HG03565 (cell line): ENCODE results near the gene BLID.

Experiments
- ATAC-seq: cut with Tn5 transposase; IDR thresholded peaks from one replicate; pipeline ENCODE4 v1.9.1; 2021; ENCODE audit warnings: mild to moderate bottlenecking, moderate library complexity; ENCODE audit not compliant: unreplicated experiment

The BLID gene

DNA sequence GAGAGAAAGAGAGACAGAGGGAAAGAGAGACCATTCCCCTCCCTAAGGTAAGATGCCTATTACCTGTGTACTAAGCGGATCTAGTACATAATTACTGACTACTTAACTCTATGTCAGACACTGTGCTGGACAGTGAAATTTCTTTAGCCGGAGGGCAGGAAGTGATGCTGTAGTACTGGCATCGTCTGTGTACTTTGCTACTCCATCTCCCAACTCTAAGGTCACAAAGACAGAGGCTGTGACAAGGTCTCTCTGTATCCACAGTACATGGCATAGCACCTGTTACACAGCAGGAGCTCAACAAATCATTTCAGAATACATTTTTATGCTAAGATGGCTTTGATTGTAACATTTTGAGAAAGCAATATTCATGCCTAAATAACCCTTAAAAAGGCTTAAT, 9.0 kb downstream of the BLID start:
- ATAC-seq: no peak

DNA sequence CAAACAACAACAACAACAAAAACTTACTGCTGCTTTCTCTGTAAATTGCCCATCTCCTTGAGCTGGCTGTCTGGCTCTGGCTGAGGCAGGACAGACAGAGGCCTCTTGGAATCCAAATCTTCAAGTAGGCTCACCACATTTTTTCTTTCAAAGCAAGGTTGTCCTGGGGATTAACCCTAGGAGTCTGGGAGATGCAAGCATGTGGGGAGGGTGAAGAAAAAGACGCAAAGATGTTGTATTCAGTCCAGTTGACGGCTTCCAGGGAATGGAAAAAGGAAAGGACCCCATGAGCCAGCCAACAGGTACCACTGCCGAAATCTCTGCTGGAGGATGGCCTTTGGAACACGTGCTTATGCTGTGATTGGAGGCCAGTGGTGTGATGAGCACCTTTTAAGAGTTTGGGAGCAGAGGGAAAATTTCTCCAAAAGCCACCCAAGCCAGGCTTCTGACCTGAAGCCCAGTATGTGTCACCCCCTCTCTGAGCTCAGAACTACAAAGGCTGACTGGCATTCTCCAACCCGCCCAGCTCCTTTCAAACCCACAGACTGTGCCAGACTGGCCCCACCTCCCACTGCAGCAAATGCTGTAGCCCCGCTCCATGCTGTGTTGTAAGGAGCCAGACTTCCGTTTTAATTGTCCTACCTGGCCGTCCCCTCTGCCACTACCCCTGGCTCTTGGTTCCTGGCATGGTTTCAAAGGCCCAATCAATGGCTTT, 10.8 kb downstream of the BLID start:
- ATAC-seq: no peak

DNA sequence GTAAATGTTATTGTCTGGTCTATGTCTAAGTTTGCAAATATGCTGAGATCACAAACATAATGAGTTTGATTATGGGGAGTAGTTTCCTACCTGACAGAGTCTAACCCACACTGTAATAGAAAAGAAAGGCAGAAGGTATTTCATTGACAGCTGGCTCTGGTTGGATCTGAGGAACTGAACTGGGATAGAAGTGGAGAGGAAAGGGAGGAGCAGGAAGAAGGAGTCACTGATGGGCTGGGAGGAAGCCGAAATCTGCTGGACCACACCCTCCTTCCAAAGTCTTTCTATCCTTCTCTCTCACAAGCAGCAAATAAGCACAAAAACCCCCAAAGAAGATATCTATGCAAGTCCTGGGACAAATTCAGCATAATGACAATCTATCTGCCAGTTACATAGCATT, 11.7 kb downstream of the BLID start:
- no peak for ATAC-seq

DNA sequence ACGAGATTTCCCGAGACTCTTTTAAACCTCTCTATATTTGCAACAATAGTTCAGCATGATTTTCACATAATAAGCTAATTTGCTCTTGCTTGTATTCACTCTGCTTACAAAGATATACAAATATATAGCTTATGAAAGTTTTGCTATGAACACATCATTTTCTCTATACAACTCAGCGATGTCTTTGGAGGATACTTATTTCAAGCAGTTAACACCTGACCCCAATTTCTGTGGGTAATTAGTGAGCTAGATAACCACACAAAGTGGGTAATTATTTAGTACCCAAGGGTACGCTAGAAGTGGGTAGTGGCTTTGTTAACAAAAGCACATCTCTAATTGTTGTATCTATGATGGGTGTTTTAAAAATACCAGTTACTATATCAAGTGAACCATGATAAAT, 12.3 kb downstream of the BLID start:
- no peak for ATAC-seq

DNA sequence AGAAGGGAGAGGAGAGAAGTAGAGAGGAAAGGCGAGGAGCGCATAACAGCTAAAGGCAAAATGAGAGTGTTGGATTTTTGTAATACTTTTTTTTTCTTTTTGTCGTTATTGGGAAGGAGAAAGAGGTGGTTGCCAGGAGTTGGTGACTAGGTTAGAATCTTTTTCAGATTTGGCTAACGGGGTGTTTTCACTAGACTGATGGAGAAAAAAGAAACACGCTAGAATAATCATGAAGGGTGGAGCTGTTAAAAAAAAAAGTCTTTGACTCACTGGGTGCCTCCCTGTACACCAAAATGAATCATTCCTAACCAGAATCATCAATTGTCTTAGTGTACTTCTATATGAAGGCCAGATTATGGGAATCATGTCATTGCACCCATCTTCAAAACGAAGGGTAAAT, 12.7 kb downstream of the BLID start:
- ATAC-seq: no peak

DNA sequence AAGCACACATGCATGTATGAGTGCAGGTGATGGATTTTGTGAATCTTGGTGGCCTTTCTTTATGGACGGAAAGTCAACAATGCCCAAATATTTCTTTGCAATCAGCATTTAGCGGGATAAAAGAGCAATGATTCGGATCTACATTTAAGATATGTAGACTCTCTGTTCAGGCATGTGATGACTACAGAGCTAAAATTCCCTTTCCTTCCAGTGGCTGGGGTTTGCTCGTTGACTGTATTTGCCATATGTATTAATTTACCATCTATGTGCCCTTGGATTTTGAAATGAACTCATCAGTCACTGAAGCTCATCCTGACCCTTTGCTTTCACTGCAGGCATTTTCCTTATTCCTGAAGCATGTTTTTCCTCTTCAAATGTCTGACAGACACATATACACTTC, 13.6 kb downstream of the BLID start:
- ATAC-seq: no peak

DNA sequence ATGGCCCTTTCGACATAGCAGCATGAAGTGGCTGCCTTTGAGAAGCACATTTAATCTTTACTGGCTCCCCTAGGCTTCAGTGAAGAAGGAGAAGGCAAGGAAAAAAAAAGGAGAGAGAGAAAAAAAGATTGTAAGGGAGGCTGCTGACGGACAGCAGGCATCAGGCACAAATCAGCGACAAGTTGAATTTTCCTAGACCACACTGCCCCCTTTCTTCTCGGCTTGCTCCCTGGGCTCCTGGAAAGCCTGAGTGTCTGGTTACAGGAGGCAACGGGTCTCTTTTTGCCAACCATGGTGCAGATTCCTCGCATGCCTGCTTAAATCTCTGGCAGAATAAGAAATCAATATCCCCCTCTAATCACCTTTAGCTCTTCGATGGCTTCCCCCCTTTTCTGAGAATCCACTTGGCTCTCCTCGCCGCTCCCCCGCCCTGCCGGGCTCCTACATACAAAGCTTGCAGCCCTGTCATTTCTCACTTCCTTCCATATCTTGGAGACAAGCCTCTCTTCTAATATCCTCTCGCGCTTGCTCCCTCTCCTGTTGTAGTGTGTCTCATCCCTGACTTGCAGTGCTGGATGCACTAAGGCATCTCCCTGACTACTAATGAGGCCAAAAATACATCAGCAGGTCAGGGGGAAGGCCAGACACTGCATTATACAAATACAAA, 14.3 kb downstream of the BLID start:
- no peak for ATAC-seq

DNA sequence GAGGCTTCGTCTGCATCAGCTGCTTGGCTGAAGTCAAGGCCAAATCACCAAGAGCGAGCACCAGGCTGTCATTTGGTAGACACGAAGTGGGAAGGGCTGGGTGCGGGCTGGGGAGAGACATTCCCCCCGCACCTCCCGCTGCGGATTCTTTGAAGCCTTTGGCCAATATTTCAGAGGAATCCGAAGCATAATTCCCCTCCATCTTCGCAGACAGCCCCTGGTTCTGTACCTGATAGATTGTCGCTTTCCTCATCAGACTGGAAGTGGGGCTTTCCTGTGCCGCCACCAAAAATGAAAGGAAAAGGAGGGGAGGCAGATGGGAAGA, 15.3 kb downstream of the BLID start:
- no peak for ATAC-seq

DNA sequence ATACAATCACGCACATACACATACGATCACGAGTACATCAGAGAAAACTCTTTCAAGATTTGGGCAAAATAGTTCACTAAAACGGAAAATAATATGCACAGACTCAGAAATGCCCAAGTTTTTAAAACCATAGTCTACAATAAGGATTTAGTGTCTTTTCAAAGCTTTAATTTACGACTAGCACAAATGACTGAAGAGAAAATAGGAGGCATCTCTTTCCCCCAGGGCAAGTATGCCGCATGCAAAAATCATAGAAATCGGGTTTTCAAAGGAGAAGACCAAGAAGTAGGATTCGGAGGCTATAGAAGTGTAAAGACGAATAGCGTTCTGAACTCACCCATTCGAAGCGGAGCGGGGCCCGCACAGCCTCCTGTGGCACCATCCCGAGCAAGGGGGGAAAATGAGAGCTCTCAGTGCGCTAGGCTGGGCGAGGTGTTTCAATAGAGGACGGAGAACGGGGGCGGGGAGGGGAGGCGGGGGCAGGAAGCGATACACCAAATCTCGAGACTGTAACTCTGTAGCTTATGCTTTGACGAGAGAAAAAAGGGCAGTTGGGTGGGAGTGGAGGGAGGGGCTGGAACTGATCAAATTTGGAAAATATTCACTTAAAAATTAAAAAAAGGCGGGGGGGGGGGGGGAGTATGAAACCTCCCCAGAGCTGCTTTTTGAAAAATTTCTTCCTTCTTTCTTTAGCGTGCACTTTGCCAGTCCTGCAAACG, 15.8 kb downstream of the BLID start:
- ATAC-seq: no peak

DNA sequence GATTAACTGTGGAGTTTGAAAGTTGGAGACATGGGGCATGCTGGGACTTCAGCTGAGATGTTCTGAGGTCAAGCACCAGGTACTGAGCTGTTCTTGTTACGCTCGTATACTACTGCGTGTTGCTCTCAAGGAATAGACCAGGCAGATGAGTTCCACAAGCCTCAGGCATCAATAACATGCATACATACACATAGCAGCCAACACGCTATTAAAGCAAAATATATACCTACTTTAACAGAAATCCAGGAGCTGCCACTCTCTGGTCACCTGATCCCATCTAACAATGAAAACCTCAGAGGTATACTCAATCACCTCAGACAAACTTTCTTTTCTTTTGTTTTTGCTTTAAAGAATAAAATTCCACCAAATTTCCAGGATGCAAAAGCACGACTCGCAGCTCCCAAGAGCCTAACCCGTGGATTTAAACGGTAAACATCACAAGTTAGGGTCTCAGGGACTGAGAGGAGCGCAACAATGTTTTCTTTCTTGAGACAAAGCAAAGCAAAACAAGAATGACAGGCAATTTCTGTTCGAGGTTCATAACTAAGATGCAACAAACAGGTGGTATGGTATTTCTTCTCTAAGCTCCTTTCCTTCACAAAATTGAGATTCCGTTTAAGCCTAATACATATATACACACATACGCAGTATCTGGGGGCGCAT, 16.5 kb downstream of the BLID start:
- no peak for ATAC-seq

DNA sequence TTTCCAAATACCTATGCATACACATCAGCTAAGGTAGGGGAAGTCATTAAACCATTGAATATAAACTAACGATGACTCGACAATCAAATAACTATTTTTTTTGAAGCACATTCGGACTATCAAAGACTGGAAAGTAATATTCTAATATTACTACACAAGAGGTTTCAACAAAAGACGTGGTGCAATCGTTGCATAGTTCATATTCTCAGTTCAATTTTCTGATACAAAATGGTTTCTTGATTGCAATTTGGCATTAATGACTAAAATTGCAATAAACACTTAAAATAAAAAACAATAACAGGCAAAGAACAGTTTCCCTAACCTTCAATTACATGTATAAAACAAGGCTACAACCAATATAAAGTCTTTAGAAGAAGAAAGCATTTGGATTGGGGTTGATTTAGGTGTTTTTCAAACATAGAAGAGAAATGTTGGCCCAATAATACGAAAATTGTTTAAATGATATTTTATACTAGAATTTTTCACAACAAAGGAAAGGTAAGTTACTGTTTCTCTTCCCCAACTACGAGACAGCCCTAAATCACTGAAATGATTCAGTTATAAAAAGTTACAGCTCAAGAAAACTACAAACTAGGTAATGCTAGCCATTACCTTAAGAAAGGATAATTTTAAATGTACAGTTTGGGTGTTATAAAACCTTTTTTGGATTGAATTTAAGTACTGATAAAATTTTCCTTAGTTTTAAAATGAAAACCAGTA, 17.6 kb downstream of the BLID start:
- ATAC-seq: no peak

DNA sequence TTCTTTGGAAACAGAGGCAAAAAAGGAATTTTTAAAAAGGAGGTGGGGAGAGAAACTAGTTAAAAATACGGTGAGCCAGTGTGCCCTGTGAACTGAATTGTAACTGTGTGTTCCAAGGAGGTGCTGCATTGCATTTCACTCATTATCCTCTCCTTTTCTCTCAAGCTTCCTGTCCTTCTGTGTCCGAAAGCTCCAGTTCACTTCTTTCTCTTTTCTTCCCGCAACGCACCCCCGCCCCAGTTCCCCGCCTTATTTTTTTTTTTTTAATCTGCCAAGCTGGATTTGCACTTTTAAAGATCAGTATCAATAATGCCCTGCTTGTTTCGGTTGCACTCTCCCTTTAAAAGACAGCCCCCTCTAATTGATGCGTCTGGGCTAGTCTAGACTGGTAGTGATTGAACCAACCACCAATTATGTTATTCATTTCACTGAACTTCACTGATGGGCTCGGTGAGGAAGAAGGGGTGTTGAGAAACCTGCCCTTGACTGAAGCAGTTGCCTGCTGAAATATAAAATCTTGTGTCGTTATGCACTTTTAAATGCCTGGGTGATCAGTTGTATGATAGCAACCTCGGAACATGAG, 18.5 kb downstream of the BLID start:
- no peak for ATAC-seq

DNA sequence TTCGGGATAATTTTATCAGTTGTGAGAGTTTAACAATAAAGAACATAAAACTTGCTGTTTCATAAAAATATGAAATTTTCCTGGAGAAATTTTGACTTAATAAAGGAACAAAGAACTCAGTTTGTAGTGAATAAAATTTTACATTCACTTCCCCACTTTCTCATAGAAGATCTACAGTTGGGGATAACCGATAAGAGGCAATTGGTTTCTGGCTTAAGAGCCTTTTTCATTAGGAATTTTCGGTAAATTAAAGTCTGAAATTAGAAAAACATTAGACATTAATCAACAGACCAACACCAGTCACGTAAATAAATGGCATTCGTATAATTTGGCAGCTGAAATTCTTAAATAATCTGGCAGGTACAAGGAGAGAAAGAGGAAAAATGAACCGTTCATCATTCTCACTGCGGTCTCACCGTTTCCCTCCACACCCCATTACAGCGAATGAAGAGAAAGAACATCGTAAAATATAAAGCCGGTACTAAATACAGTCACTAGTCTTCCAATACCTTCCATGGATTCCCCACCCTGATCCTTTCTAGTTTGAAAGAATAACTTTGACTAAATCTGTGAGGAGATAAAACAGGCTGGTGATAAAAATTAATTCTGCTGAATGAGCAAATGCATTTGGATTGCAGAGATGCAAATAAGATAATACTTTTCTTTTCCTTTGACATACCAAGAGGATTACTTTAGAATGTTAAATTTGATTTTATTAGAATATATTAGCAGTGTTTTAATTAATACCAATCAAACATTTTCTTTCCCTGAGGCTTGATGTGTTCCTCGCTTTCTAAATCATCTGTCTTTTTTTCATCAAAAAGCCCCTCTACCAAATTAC, 19.5 kb downstream of the BLID start:
- no peak for ATAC-seq

DNA sequence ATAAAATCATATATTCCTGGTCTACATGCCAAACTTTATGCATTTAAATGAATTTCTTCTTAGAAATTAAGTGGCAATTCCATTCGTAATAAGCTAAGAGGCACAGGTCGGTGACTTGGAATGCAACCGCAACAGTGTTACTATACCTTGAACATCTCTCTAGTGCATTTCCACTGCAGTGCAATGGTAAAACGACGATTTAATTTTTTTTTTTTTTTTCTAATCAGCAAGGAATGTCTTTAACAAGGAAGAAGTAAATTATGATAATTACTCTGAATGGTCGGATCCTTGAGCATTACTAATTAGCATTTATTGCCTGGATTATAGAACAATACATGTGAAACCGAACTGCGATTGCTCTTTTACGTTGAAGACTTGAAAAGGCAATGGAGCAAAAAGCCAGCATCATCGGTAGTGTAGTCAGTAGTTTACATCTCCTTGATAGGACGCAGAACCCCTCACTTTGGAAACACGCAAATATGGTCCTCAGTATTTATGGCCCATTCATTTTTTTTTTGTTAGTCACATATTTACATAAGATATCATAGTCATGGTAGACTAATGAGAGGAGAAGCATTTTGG, 20.2 kb downstream of the BLID start:
- ATAC-seq: no peak

DNA sequence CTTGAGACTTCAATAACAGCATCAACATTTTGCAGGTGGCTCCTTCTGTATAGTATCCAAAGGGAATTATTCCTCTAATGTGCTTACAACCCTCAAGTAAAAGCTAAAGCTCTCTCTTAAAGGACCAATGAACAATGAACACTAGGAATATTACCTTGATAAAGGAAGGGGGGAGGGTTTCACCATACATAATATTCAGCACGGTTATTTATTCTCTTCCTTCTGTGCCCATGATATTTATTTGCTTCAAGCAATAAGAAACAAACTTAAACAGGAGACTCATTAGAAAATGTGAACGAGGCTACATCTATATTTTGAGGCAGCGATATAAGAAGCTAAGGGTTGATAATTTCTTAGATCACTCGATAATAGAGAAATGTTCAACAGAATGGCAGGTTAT, 21.2 kb downstream of the BLID start:
- no peak for ATAC-seq

DNA sequence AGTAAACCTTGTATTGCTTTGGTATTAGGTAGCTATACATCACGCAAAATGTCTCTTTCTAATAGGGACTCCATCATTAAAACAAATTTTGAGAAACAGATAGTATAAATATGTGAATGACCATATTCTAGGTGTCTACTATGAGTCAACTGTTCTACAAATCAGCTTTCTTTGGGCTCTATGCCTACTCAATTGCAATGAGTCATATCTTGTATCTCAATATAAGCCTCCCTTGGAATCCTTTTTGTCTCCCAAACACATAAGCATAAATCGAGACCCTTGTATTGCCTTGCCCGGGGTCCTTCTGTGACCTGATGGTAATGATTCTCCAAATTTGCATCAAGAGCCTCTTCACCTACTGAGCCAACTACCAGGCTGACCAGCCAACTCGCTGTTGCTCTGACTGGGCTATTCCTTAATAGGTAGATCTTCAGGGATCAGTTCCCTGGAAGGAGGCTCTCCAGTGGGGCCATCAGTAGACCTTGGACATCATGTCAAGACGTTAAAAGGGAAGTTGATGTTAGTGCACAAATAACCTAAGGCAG, 22.2 kb downstream of the BLID start:
- no peak for ATAC-seq

DNA sequence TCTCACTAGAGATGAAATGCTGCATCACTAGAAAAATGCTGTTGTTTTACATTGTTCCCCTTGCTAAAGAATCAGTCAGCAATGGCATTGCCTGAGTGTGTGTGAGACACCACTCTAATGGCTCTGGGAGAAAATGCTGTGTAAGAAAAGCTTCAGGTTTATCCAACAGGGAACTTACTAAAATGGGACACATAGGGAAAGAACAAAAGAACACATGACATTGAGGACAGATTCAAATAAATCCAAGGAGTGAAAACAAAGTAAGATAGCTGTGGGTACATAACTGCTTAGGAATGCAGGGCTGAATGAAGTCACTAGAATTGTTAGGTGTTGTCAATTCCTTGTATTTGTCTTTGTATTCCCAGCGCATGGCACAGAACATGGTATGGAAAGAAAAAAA, 24.2 kb downstream of the BLID start:
- ATAC-seq: no peak

DNA sequence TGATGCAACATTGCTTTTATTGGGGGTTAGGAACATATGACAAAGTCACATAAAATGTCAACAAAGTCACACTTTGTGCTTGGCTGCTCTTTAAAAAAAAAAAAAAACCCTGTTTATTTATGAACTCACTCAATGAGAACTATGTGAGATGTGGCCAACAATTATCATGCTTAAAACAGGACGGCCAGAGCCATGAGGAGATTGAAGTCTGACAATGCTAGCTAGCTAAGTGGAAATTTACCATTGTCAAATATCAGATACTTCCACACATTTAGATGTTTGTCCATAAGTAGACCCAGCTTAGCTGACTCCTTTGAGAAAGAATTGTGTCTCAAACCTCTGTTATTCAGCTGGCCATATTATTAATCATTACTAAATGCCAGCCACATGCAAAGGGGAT, 26.9 kb downstream of the BLID start:
- no peak for ATAC-seq

DNA sequence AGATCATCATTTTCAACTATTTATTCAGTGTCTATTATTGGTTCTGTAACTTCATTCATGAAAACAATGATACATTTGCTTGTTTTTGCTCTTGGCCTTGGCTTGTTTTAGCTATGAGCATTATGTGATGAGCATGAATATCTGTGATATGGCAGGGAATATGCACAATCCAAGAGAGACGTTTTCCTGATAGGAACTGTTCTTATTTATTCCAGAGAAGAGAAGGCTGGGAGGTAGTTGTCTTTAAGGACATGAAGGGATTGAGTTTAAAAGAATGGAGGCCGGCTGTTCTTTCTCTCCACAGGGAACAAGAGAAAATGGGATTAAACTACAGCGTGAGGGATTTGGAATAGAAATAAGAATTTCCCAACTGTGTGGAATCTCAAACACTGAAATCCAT, 30.3 kb downstream of the BLID start:
- no peak for ATAC-seq
